Memory B cell (primary cell): ENCODE results near the gene ORC1.
A peak's percentile ranks its signal among the peaks of the same experiment; 100 is the strongest.
"Not testable (repeated sequence)": the region's sequence is repeated elsewhere in the genome, so short reads cannot be mapped to it uniquely, and the experiment has no call there.

Source experiments
- ATAC-seq: fragments of 150-1000 bp; cut with Tn5 transposase; 2 replicates; pipeline ENCODE4 v1.10.0; 2021; ENCODE audit warnings: low read depth, mild to moderate bottlenecking, moderate library complexity
- DNase-seq, 2 donors: peaks; one replicate each; pipeline ENCODE4 v3.0.0; 2022; ENCODE audit warnings: low spot score in 2 of 2
- H3K27ac Mint-ChIP-seq: one replicate; pipeline ENCODE4 v1.8.0; 2022; ENCODE audit warnings: mild to moderate bottlenecking, moderate library complexity, mixed read lengths
- H3K27me3 Mint-ChIP-seq: one replicate; pipeline ENCODE4 v1.8.0; 2022; ENCODE audit warnings: mixed read lengths
- H3K36me3 Mint-ChIP-seq: one replicate; pipeline ENCODE4 v1.8.0; 2022; ENCODE audit warnings: mild to moderate bottlenecking, mixed read lengths
- H3K4me1 Mint-ChIP-seq: one replicate; pipeline ENCODE4 v1.8.0; 2022; ENCODE audit warnings: mixed read lengths
- H3K4me3 Mint-ChIP-seq: one replicate; pipeline ENCODE4 v1.8.0; 2022; ENCODE audit warnings: mild to moderate bottlenecking, moderate library complexity, mixed read lengths
- H3K9me3 Mint-ChIP-seq: one replicate; pipeline ENCODE4 v1.8.0; 2022; ENCODE audit warnings: mixed read lengths

Gene ORC1

DNA sequence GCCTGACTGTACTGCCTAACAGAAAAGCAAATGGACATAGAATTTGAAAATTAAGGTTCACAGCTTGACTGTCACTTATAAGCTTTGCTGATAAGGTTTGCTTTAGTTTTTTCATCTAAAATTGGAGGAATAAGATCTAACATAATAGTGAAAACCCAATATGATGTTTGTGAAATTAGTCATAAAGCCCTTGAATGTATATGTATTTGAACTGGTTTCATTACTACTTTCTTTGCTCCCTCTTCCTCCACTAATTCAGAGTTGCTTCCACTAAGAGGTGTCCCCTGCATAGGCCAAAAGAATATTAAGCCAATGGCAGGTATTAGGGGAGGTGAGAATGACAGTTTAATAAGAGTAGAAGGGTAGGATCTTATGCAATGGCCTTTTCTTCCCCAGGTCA, 10.7 kb upstream of the ORC1 start:
- Mint-ChIP-seq H3K27ac (no peak overlapping the region), H3K4me3 (no peak overlapping the region), H3K36me3 (peaks cover 43% of the 10 kb centered on the region), H3K9me3 (no peaks in the 10 kb centered on the region), H3K27me3 (no peaks in the 10 kb centered on the region), H3K4me1 (no peaks in the 10 kb centered on the region)
- DNase-seq (no peak), ATAC-seq (no peak)

DNA sequence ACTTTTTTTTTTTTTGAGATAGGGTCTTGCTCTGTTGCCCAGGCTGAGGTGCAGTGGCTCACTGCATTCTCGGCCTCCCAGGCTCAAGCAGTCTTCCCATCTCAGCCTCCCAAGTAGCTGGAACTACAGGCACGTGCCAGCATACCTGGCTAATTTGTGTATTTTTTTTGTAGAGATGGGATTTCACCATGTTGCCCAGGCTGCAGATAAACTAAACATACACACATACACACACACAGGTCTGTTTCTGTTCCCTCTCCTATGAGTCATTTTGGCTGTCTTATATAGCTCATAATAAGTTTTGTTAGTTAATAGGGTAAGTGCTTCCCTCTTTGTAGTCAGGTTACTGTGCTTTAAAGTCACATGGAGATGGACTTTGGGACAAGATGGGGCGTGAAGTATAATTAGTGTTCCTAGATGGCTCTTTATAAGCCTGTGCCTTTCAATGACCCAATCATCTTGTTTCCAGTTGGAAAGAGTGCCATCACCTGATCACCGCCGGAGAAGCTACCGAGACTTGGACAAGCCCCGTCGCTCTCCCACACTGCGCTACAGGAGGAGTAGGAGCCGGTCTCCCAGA, 9.3 kb upstream of the ORC1 start:
- ATAC-seq: no peak
- Mint-ChIP-seq H3K36me3 (peaks cover 46% of the 10 kb centered on the region), H3K4me1 (no peaks in the 10 kb centered on the region), H3K4me3 (no peak overlapping the region), H3K9me3 (no peaks in the 10 kb centered on the region), H3K27ac (peak overlapping the region; percentile 9), H3K27me3 (no peaks in the 10 kb centered on the region)
- DNase-seq: no peak

DNA sequence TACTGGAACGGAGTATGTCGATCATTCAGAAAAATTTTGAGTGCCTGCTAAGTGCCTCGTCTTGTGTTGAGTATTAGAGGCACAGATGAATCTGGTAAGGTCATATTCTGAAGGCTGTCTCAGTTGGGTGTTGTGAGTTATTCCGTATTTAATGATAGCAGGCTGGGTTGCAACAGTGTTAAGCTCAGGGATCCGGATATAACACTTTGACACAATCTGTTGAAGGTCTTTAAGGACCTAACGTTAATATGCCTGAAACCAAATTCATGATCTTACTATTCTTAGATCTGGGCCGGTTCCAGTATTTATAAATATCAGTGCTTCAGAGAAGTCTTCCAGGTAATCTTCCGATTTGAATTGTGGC, 734 bp upstream of the ORC1 start:
- no peak for ATAC-seq
- Mint-ChIP-seq H3K36me3 (peaks cover 17% of the 10 kb centered on the region), H3K27ac (peak overlapping the region; percentile 99), H3K4me3 (peak overlapping the region; percentile 95), H3K4me1 (peaks cover 11% of the 10 kb centered on the region), H3K27me3 (no peaks in the 10 kb centered on the region), H3K9me3 (no peaks in the 10 kb centered on the region)
- DNase-seq: no peak

DNA sequence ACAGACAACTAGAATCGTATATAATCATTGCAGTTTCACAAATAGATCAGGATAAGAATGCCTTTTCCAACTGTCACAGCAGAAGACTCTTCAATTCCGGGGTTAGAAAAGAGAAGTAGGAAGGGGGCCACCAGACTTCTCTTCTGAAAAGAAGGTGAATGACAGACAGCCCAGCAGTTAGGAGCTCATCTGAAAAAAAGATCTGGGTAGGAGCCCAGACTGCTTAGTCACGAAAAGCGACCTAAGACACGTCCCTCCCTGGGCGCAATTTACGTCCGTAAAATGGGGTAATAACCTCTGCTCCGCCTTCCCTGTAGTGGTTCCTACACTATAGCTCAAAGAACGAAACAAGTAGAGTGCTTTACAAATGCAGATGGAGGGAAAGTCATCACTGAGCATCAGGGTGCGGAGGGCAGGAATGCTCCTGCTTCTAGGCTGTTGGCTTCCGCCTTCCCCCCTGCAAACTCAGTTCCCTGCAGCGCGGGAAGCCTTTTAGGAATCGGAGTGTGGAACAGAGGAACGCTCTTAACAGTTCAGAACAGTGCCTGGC, 582 bp downstream of the ORC1 start:
- Mint-ChIP-seq H3K27me3 (no peaks in the 10 kb centered on the region), H3K27ac (peak overlapping the region; percentile 99), H3K4me3 (peak overlapping the region; percentile 95), H3K4me1 (peaks cover 11% of the 10 kb centered on the region), H3K36me3 (peaks cover 10% of the 10 kb centered on the region), H3K9me3 (no peaks in the 10 kb centered on the region)
- DNase-seq: peak; percentile 41 to 46
- peak; percentile 46 for ATAC-seq

DNA sequence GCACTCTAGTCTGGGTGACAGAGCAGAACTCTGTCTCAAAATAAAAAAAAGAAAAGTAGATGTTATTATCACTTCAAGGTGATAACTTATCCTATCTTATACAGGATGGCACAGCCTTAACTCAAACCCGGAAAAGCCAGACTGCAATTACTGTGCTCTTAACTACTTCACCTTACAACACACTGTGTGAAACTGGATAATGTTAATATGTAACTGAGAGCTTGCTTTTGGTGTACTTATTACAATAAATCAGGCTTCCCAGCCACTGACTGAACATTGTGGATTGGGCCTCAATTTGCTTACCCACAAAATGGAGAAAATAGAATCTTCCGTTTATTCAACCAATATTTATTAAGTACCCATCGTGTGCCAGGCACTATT, 1.4 kb downstream of the ORC1 start:
- ATAC-seq (no peak), DNase-seq (no peak)
- Mint-ChIP-seq H3K4me3 (no peak overlapping the region), H3K27ac (no peak overlapping the region), H3K9me3 (no peaks in the 10 kb centered on the region), H3K27me3 (no peaks in the 10 kb centered on the region), H3K36me3 (peaks cover 6% of the 10 kb centered on the region), H3K4me1 (peaks cover 11% of the 10 kb centered on the region)

DNA sequence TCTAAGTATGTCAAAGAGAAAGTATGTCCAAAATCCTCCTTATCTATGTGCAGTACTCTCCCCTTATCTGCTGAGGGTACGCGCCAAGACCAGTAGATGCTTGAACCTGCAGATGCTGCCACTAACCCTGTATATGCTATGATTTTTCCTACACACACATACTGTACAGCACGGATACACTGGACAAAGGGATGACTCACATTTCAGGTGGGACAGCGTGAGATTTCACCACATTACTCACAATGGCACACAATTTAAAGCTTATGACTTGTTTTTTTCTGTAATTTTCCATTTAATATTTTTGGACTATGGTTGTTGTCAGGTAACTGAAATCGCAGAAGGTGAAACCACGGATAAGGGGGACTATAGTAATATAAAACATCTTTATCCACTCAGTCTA, 4.1 kb downstream of the ORC1 start:
- Mint-ChIP-seq H3K27me3 (no peaks in the 10 kb centered on the region), H3K36me3 (peaks cover 2% of the 10 kb centered on the region), H3K4me1 (peaks cover 2% of the 10 kb centered on the region), H3K27ac (no peak overlapping the region), H3K9me3 (no peaks in the 10 kb centered on the region), H3K4me3 (no peak overlapping the region)
- ATAC-seq (no peak), DNase-seq (no peak)

DNA sequence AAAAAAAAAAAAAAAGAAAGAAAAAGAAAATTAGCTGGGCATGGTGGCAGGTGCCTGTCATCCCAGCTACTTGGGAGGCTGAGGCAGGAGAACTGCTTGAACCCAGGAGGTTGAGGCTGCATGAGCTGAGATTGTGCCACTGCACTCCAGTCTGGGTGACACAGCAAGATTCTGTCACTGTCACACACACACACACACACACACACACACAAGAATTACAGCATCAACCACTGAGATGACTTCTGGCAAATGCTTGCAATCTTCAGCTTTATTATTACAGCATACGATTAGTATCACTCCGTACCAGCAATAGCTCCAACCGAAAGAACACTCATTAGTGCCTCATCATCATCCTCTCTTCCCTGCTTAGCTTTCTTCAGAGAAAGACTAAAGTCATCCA, 4.6 kb downstream of the ORC1 start:
- no peak overlapping the region for H3K27ac Mint-ChIP-seq
- peaks cover 2% of the 10 kb centered on the region for H3K36me3 Mint-ChIP-seq
- H3K4me1 Mint-ChIP-seq: peaks cover 2% of the 10 kb centered on the region
- H3K9me3 Mint-ChIP-seq: no peaks in the 10 kb centered on the region
- H3K4me3 Mint-ChIP-seq: no peak overlapping the region
- DNase-seq (no peak), ATAC-seq (no peak)
- H3K27me3 Mint-ChIP-seq: no peaks in the 10 kb centered on the region

DNA sequence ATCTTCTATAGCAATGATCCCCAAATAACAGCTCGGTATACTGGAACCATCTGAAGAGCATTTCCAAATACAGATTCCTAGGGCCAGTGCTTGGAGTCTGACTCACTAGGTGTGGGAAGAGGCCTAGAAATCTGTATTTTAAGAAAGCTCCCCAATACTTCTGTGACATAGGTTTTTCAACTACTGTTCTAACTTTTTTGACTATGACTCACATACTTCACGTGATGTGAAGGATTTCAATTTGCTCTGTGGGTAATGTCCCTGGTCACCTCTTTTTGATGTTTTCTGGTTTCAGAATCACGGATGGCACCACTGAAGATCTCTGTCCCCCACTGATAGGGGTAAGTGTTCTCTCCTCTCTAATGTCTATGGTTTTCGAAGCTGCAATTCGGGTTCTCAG, 11.0 kb downstream of the ORC1 start:
- Mint-ChIP-seq H3K9me3 (no peaks in the 10 kb centered on the region), H3K4me3 (no peak overlapping the region), H3K27me3 (no peaks in the 10 kb centered on the region), H3K4me1 (no peaks in the 10 kb centered on the region), H3K36me3 (no peaks in the 10 kb centered on the region), H3K27ac (no peak overlapping the region)
- no peak for ATAC-seq
- DNase-seq: no peak

DNA sequence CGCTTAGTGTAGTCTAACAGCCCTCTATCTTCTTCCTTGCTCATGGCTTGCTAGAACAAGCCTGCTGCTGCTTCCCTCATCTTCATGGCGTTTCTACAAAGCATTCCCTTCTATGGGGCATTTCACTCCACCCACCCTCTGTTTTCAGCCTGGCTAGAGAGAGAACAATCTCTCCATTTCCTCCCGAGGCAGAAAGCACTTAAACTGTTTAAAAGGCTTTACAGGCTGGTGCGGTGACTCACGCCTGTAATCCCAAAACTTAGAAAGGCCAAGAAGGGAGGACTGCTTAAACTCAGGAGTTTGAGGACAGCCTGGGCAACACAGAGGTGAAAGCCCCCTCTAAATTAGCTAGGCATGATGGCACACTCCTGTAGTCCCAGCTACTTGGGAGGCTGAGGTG, 17.8 kb downstream of the ORC1 start:
- Mint-ChIP-seq H3K9me3 (no peaks in the 10 kb centered on the region), H3K27ac (no peak overlapping the region), H3K4me1 (no peaks in the 10 kb centered on the region), H3K36me3 (peaks cover 2% of the 10 kb centered on the region), H3K4me3 (no peak overlapping the region), H3K27me3 (no peaks in the 10 kb centered on the region)
- ATAC-seq: no peak
- DNase-seq: no peak

DNA sequence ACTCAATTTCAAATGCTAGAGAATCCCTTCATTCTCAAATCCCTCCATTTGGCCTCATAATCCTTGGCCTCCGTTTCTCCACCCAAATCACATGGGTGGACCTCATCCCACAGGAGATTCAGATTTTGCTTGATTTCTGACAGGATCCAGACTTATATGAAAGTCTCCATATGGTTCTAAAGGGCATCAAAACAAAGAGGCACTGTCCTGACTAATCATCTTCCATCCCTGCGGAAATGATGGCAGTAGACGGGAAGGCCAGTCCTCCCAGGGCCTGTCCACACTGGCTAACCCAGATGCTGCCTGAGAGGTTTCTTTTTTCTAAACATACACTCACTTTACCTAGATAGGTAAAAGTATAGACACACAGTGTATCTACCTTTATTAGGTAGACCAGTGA, 18.8 kb downstream of the ORC1 start:
- H3K27ac Mint-ChIP-seq: no peak overlapping the region

DNA sequence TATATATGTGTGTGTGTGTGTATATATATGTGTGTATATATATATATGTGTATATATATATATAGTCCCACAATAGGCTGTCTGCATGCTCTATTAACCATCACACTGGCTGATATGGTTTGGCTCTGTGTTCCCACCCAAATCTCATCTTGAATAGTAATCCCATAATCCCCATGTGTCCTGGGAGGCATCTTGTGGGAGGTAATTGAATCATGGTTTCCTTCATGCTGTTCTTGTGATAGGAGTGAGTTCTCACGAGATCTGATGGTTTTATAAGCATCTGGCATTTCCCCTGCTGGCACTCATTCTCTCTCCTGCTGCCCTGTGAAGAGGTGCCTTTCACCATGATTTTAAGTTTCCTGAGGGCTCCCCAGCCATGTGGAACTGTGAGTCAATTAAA, 34.4 kb downstream of the ORC1 start:
- not testable (repeated sequence) for H3K27ac Mint-ChIP-seq, DNase-seq, ATAC-seq, H3K27me3 Mint-ChIP-seq, H3K36me3 Mint-ChIP-seq, H3K4me3 Mint-ChIP-seq, H3K9me3 Mint-ChIP-seq
- peaks cover 15% of the 10 kb centered on the region for H3K4me1 Mint-ChIP-seq

More for the DNA sequence above, 18.8 kb downstream of the ORC1 start:
- H3K4me3 Mint-ChIP-seq: no peak overlapping the region
- no peaks in the 10 kb centered on the region for H3K27me3 Mint-ChIP-seq
- no peaks in the 10 kb centered on the region for H3K9me3 Mint-ChIP-seq
- no peaks in the 10 kb centered on the region for H3K4me1 Mint-ChIP-seq
- H3K36me3 Mint-ChIP-seq: peaks cover 2% of the 10 kb centered on the region
- DNase-seq (no peak), ATAC-seq (no peak)

DNA sequence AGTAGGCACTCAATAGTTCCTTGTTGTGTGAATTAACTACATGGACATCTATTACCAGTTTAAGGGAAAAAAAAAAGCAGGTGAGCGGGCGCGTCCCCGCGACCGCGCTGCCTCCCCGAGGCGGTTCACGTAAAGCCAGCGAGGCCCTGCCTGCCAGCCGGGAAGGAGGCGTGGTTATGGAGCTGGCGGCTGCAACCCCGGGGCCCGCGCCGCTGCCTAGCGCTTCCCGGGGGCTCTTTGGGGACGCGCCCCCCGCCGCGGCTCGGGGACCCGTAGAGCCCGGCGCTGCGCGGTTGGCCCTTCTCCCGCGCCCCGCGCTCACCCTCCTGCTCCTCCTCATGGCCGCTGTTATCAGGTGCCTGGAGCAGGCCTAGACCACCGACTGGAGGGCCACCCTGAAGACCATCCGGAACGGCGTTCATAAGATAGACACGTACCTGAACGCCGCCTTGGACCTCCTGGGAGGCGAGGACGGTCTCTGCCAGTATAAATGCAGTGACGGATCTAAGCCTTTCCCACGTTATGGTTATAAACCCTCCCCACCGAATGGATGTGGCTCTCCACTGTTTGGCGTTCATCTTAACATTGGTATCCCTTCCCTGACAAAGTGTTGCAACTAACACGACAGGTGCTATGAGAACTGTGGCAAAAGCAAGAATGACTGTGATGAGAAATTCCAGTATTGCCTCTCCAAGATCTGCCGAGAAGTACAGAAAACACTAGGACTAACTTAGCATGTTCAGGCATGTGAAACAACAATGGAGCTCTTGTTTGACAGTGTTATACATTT, 35.6 kb downstream of the ORC1 start:
- H3K9me3 Mint-ChIP-seq: no peaks in the 10 kb centered on the region
- ATAC-seq (no peak), DNase-seq (peak; percentile 40 to 50)
- H3K36me3 Mint-ChIP-seq: no peaks in the 10 kb centered on the region
- H3K4me3 Mint-ChIP-seq: peak overlapping the region; percentile 71
- no peak overlapping the region for H3K27ac Mint-ChIP-seq
- no peaks in the 10 kb centered on the region for H3K27me3 Mint-ChIP-seq
- H3K4me1 Mint-ChIP-seq: peaks cover 20% of the 10 kb centered on the region

DNA sequence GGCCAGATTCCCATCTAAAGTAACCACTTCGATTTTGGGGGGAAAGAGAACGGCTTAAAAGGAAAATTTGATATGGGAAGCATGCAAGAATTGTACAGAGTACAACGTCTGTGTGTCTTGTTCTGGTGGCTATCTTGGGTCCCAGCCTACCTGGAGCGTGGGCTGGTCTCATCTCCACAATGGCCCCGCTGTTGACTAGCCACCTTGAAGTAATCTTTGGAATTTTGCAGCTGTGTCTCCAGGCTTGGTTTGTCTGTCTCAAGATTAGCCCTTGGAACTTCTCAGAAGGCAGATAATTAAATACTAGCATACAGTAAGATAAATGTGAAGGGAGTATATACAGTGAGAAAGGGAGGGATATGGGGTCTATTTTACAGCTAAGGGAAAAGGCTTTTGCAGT, 37.0 kb downstream of the ORC1 start:
- Mint-ChIP-seq H3K27me3 (no peaks in the 10 kb centered on the region), H3K9me3 (no peaks in the 10 kb centered on the region), H3K27ac (no peak overlapping the region), H3K36me3 (peaks cover 6% of the 10 kb centered on the region), H3K4me3 (no peak overlapping the region), H3K4me1 (peaks cover 20% of the 10 kb centered on the region)
- ATAC-seq (no peak), DNase-seq (no peak)

DNA sequence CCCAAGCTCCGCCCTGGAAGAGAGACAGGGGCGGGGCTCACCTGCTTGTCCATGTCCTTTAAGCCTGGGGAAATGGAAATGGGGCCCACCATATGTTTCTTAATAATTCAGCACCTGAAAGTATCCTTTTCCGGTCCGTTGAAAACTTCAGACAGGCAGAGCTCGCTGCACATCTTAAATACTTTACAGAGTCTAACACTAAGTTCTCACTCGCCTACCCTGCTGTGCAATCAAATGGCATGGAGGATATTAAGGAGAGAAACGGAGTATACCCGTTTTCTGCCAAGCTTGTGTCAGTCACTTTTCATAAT, 37.8 kb downstream of the ORC1 start:
- peak overlapping the region; percentile 90 for H3K27ac Mint-ChIP-seq
- no peaks in the 10 kb centered on the region for H3K9me3 Mint-ChIP-seq
- ATAC-seq (no peak), DNase-seq (no peak)
- no peaks in the 10 kb centered on the region for H3K27me3 Mint-ChIP-seq
- peaks cover 11% of the 10 kb centered on the region for H3K36me3 Mint-ChIP-seq
- H3K4me3 Mint-ChIP-seq: peak overlapping the region; percentile 95
- peaks cover 20% of the 10 kb centered on the region for H3K4me1 Mint-ChIP-seq
